ENCODE results near the gene INTS3. TPM values are rescaled to one million over a fixed set of nuclear protein-coding genes. Genes with fewer than 3 reads are reported as not detected.
A peak's percentile ranks its signal among the peaks of the same experiment; 100 is the strongest.

The INTS3 gene
- total and polyA plus RNA-seq, 2 of the 8 experiments (the other 6 are each of a cell fraction or from before 2014, with no cell fraction given), result 66.8 to 93.2 TPM

DNA sequence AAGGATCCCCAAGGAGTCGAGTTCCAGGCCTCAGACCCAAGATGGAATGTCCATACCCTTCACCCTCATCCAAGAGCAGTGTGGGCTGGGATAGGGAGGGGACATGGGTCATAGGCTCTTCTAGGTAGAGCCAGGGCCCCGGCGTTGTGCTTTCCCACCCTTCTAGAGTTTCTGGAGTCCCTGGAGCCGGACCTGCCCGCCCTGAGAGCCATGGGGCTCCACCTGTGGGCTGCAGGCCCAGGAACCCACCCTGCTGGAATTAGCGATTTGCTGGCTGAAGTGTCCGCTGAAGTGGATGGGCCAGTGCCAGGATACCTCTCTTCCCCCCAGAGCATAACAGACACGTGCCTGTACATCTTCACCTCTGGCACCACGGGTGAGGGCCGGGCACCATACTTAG is 48.5 kb downstream of the INTS3 start:
- DNase-seq (ENCODE audit: low read depth in 1 of 2, low spot score in 2 of 2) (peak in 1 of 2 experiments; percentile 62), FAIRE-seq (no peak)
- Histone ChIP-seq H3K9me3 (ENCODE audit: insufficient read depth in 2 of 2, low read depth in 1 of 2, low read length in 1 of 2) (no peaks in the 10 kb centered on the region), H3K4me1 (replicated peaks in 1 of 4; ENCODE audit: control insufficient read depth in 3 of 4, insufficient read depth in 4 of 4, low read length in 3 of 4) (peaks cover 0 to 17% (median 11%) of the 10 kb centered on the region in 4 experiments; a peak in 6 of 7 replicates), H2AFZ (ENCODE audit: low read length) (peak overlapping the region; percentile 59; the same call in 1 of the 2 replicates), H2BK15ac (ENCODE audit: low read length) (no peak overlapping the region; the same call in 1 of the 2 replicates), H2BK120ac (replicated peaks; ENCODE audit: low read depth, low read length) (peak overlapping the region; percentile 36), H4K20me1 (replicated peaks in 1 of 2; ENCODE audit: control insufficient read depth in 1 of 2, insufficient read depth in 2 of 2, low read length in 2 of 2) (no peaks in the 10 kb centered on the region), H3K14ac (ENCODE audit: insufficient read length) (no peak overlapping the region), H3K23ac (ENCODE audit: insufficient read length) (no peak overlapping the region), H3K79me1 (ENCODE audit: low read depth, low read length) (peaks cover 5% of the 10 kb centered on the region; the same call in 1 of the 2 replicates), H3K18ac (ENCODE audit: extremely low read depth, low read length) (peak overlapping the region; percentile 51; the same call in 1 of the 2 replicates), H3K79me2 (ENCODE audit: control insufficient read depth in 1 of 2, insufficient read depth in 2 of 2, low read length in 2 of 2) (no peaks in the 10 kb centered on the region; a peak in 1 of 4 replicates), H2BK5ac (ENCODE audit: low read depth, low read length) (no peak overlapping the region; the same call in 1 of the 2 replicates), H3K4me2 (ENCODE audit: insufficient read depth in 1 of 2, low read depth in 2 of 2, low read length in 2 of 2) (peak overlapping the region; percentile 85 to 87), H2BK12ac (ENCODE audit: low read depth, low read length) (no peak overlapping the region), H3K4me3 (ENCODE audit: extremely low read depth in 1 of 4, insufficient read depth in 2 of 4, low read depth in 3 of 4, low read length in 4 of 4) (peak overlapping the region; percentile 66 to 86 (median 83)), H3K27ac (ENCODE audit: low read depth, low read length) (no peak overlapping the region), H4K91ac (replicated peaks; ENCODE audit: insufficient read length, low read length) (peak overlapping the region; percentile 75), H3K56ac (replicated peaks; ENCODE audit: insufficient read length, low read depth, low read length) (no peak overlapping the region), H3K9ac (replicated peaks in 1 of 4; ENCODE audit: extremely low read depth in 1 of 4, low read depth in 3 of 4, low read length in 3 of 4) (no peak overlapping the region), H3K23me2 (ENCODE audit: low read depth, low read length) (peaks cover 11% of the 10 kb centered on the region), H3K4ac (replicated peaks; ENCODE audit: insufficient read length, low read depth, low read length) (no peak overlapping the region), H3K36me3 (ENCODE audit: control insufficient read depth in 2 of 4, insufficient read depth in 4 of 4, low read length in 3 of 4) (peaks cover 6 to 19% (median 11%) of the 10 kb centered on the region in 4 experiments; a peak in 4 of 8 replicates), H2BK20ac (ENCODE audit: low read length) (no peak overlapping the region), H2AK5ac (ENCODE audit: low read depth, low read length) (0 out of 2 replicates have a peak overlapping the region, but pooled peaks have one; percentile 6), H3K27me3 (replicated peaks in 1 of 4; ENCODE audit: control insufficient read depth in 3 of 4, extremely low read depth in 1 of 4, insufficient read depth in 3 of 4, low read length in 3 of 4) (no peaks in the 10 kb centered on the region; a peak in 1 of 7 replicates), H4K5ac (ENCODE audit: insufficient read length, low read depth, low read length) (peak overlapping the region; percentile 64), H4K8ac (ENCODE audit: extremely low read depth, insufficient read depth, low read length) (peak overlapping the region; percentile 60)
- ChIA-PET POLR2A (ENCODE audit: partially characterized antibody) (interaction anchor here (1.1 to 6.3 kb wide), 17 partner anchors 9 to 216 kb away, joined by 3 to 53 read pairs (median 5); partner anchors contain the start of genes CHTOP, CRTC2, JTB and RPS27), CTCF (ENCODE audit: partially characterized antibody) (interaction anchor here (1.1 to 2.7 kb wide), 4 partner anchors 13 to 98 kb away, joined by 4 to 12 read pairs (median 6); partner anchors contain the start of gene NPR1)
- WGBS, 2 experiments (ENCODE audit: extremely low coverage in 1 of 2, insufficient coverage in 1 of 2, insufficient read length in 1 of 2, insufficient replicate concordance in 2 of 2, low coverage in 1 of 2, low lambda C conversion rate in 2 of 2, missing lambda C conversion rate in 1 of 2), result 66% methylated on average over 10 of the region's 10 CpGs; no CpG with 5 or more reads in 1 of the 2 experiments
- TF ChIP-seq SIX5 (IDR thresholded peaks at IDR 0.05; ENCODE audit: low read depth, low read length) (no peak), SIRT6 (IDR thresholded peaks at IDR 0.05; ENCODE audit: low read length) (no peak), SIN3A (conservative IDR thresholded peaks at IDR 0.05 in 1 of 2, IDR thresholded peaks at IDR 0.05 in 1 of 2; ENCODE audit: low read depth in 1 of 2, low read length in 2 of 2) (no peak), KDM4A (IDR thresholded peaks at IDR 0.05; ENCODE audit: low read depth, low read length, severe bottlenecking) (no peak), RNF2 (IDR thresholded peaks at IDR 0.05; ENCODE audit: borderline replicate concordance, low read depth, low read length, missing control alignments, poor library complexity, severe bottlenecking) (no peak), YY1 (IDR thresholded peaks at IDR 0.05; ENCODE audit: low read depth, low read length) (no peak), TAF7 (optimal IDR thresholded peaks at IDR 0.05; ENCODE audit: borderline replicate concordance, low read depth, low read length) (no peak), EP300 (IDR thresholded peaks at IDR 0.05; ENCODE audit: borderline replicate concordance in 1 of 2, low read depth in 2 of 2, low read length in 2 of 2) (no peak), RFX5 (IDR thresholded peaks at IDR 0.05; ENCODE audit: borderline replicate concordance, low read depth, low read length) (no peak)
- TF ChIP-seq, protein P1, sequence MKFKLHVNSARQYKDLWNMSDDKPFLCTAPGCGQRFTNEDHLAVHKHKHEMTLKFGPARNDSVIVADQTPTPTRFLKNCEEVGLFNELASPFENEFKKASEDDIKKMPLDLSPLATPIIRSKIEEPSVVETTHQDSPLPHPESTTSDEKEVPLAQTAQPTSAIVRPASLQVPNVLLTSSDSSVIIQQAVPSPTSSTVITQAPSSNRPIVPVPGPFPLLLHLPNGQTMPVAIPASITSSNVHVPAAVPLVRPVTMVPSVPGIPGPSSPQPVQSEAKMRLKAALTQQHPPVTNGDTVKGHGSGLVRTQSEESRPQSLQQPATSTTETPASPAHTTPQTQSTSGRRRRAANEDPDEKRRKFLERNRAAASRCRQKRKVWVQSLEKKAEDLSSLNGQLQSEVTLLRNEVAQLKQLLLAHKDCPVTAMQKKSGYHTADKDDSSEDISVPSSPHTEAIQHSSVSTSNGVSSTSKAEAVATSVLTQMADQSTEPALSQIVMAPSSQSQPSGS (IDR thresholded peaks at IDR 0.05; ENCODE audit: low read length), result no peak

Measured in H1 (cell line).